22Rv1 (cell line): ENCODE measurements around the gene GDPD5.

ENCODE experiments used
- CTCF ChIP-seq: fragments of 450-650 bp; IDR thresholded peaks from 2 replicates; pipeline ENCODE4 v1.5.1; 2017; ENCODE audit warnings: mild to moderate bottlenecking
- ZFX ChIP-seq: fragments of 450-650 bp; IDR thresholded peaks from 2 replicates; pipeline ENCODE4 v1.6.1; 2017; ENCODE audit warnings: antibody characterized with exemption, borderline replicate concordance

- TF ChIP-seq CTCF = no peak
- TF ChIP-seq ZFX = no peak
Observed at GRCh38 chr11:75432911-75433321, 92.8 kb downstream of the GDPD5 start, which contains the start of gene KLHL35.
